Measurements from ENCODE around the gene USP2.

USP2 gene

DNA sequence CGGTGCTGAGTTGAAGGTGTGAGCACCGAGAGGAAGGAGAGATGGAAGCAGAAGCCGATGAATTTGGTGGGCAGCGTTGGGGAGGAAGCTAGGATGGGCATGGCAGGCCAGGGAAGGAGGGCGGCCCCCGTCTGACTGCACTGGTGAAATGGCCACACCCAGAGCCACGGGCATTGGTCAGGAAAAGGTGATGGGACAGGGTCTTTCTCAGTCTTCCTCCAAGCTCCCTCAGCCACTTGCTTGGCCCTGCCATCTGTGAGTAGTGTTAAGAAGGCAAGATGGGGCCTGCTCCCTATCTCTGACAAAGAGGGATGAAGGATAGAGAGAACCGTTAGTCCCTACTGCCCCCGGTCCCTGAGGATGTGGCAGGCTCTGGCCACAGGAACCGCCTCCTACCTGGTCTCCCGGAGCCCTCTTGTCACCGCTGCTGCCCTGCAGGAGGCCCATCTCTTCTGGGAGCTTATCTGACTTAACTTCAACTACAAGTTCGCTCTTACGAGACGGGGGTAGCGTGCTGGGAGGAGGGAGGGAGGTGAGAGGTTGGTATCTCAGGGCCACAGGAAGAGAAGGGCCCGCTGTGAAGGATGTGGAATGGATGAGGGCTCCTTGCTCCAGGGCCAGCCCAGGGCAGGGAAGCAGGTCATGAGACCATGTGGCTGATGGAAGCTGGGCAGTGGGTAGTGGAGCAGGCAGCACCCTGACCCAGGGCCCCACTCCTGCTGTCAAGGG, 71.4 kb downstream of the USP2 start:
- H3K4me3 ChIP-seq, result no peak overlapping the region
- no peak overlapping the region for H3K27ac ChIP-seq
- peaks cover 11% of the 10 kb centered on the region; the same call in 1 of the 2 replicates for H3K36me3 ChIP-seq (ENCODE audit: insufficient read depth, low read length)
- DNase-seq (ENCODE audit: low read depth, low spot score), result no peak
- no peaks in the 10 kb centered on the region for H3K9me3 ChIP-seq (ENCODE audit: low read depth, low read length)
- no peak overlapping the region for H3K9ac ChIP-seq (ENCODE audit: insufficient read length)
- TF ChIP-seq FOXP2 (optimal IDR thresholded peaks at IDR 0.05; ENCODE audit: control extremely low read depth, extremely low read length, insufficient read depth) (no peak), POLR2AphosphoS5 (IDR thresholded peaks at IDR 0.05; ENCODE audit: borderline replicate concordance, low read depth, low read length) (no peak), EZH2 (IDR thresholded peaks at IDR 0.05) (no peak)

DNA sequence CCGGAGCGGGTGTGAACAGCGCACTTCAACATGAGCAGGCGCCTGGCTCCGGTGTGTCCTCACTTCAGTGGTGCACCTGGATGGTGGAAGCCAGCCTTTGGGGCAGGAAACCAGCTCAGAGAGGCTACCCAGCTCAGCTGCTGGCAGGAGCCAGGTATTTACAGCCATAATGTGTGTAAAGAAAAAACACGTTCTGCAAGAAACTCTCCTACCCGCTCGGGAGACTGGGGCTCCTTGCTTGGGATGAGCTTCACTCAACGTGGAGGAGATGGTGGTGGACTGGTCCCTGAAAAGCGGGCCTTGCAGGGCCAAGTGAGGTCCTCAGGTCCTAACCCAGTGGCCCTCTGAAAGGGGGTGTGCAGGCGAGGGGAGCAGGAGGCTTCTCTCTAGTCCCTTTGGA, 72.1 kb downstream of the USP2 start:
- no peaks in the 10 kb centered on the region for H3K9me3 ChIP-seq (ENCODE audit: low read depth, low read length)
- no peak overlapping the region for H3K27ac ChIP-seq
- H3K36me3 ChIP-seq (ENCODE audit: insufficient read depth, low read length), result peaks cover 11% of the 10 kb centered on the region; the same call in 1 of the 2 replicates
- H3K9ac ChIP-seq (ENCODE audit: insufficient read length), result no peak overlapping the region
- no peak overlapping the region for H3K4me3 ChIP-seq
- TF ChIP-seq POLR2AphosphoS5 (IDR thresholded peaks at IDR 0.05; ENCODE audit: borderline replicate concordance, low read depth, low read length), result no peak
- TF ChIP-seq EZH2 (IDR thresholded peaks at IDR 0.05), result no peak
- TF ChIP-seq FOXP2 (optimal IDR thresholded peaks at IDR 0.05; ENCODE audit: control extremely low read depth, extremely low read length, insufficient read depth), result no peak
- DNase-seq (ENCODE audit: low read depth, low spot score), result no peak

DNA sequence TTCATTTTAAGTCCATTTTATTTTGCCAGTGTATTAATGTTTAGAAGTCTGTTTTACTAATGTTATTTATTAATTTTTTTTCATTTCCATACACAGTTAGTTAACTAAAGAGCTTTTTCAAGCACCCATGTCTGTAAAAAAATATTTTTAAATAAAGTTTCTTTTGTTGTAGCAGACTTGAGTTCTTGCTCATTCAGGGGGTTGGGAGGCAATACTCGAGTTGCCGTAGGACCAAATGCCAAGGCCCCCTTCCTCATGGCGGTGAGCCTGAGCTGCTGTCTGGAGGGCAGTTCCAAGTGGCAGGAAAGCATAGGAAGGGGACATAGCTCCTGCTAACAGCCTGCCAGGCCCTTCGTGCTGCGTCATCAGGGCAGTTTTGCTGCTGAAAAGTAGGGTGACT, 73.5 kb downstream of the USP2 start:
- no peak for TF ChIP-seq EZH2 (IDR thresholded peaks at IDR 0.05)
- TF ChIP-seq FOXP2 (optimal IDR thresholded peaks at IDR 0.05; ENCODE audit: control extremely low read depth, extremely low read length, insufficient read depth), result no peak
- TF ChIP-seq POLR2AphosphoS5 (IDR thresholded peaks at IDR 0.05; ENCODE audit: borderline replicate concordance, low read depth, low read length), result no peak
- H3K9me3 ChIP-seq (ENCODE audit: low read depth, low read length), result no peaks in the 10 kb centered on the region
- H3K36me3 ChIP-seq (ENCODE audit: insufficient read depth, low read length), result peaks cover 23% of the 10 kb centered on the region
- no peak overlapping the region for H3K4me3 ChIP-seq
- no peak overlapping the region for H3K9ac ChIP-seq (ENCODE audit: insufficient read length)
- H3K27ac ChIP-seq, result no peak overlapping the region
- DNase-seq (ENCODE audit: low read depth, low spot score), result no peak

DNA sequence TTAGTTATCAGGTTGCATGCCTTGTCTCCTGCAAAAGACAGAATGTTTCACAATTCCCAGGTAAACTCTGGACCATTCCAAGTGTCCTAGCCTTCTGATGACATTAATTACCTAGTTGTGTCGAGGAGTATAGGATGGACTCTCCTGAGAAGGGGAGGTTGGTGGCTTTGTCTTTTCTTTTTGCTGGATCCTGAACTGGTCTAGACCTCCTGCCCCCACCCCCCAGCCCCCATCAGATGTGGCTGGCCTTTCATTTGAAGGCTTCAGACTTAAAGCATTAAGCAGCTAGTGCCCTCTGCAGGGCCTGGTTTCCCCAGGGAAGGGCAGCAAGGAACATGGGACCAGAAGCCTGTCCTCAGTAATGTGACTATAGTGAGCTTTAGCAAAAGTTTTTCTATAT, 74.3 kb downstream of the USP2 start:
- no peak overlapping the region for H3K4me3 ChIP-seq
- H3K9me3 ChIP-seq (ENCODE audit: low read depth, low read length), result no peaks in the 10 kb centered on the region
- TF ChIP-seq POLR2AphosphoS5 (IDR thresholded peaks at IDR 0.05; ENCODE audit: borderline replicate concordance, low read depth, low read length) (no peak), EZH2 (IDR thresholded peaks at IDR 0.05) (no peak), FOXP2 (optimal IDR thresholded peaks at IDR 0.05; ENCODE audit: control extremely low read depth, extremely low read length, insufficient read depth) (no peak)
- DNase-seq (ENCODE audit: low read depth, low spot score), result no peak
- no peak overlapping the region; the same call in 1 of the 2 replicates for H3K27ac ChIP-seq
- H3K9ac ChIP-seq (ENCODE audit: insufficient read length), result no peak overlapping the region
- peaks cover 23% of the 10 kb centered on the region for H3K36me3 ChIP-seq (ENCODE audit: insufficient read depth, low read length)

DNA sequence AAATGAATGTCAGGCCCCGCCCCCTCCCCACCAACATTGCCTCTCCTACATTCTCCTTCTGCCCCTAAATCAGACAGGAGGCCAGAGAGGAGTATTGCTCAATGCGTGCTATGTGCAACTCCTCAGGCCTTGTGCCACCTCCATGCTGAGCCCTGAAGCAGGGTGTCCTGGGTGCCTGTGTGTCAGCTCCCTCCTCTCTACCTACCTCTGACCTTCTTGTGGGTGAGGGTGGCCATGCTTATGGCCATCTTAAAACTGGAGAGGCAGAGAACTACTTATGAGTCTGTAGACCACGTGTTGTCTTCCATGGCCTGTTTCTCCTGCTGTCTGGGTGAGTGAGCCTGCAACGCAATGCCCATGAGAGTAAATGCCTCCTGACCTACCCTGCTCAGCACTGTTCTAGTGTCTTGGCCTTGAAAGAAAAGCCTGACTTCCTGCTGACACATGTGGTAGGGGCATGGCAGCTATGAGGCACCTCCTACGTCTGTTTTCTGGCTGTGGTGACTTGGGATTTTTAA, 75.1 kb downstream of the USP2 start:
- no peak overlapping the region for H3K9ac ChIP-seq (ENCODE audit: insufficient read length)
- TF ChIP-seq POLR2AphosphoS5 (IDR thresholded peaks at IDR 0.05; ENCODE audit: borderline replicate concordance, low read depth, low read length), result no peak
- no peak for TF ChIP-seq EZH2 (IDR thresholded peaks at IDR 0.05)
- TF ChIP-seq FOXP2 (optimal IDR thresholded peaks at IDR 0.05; ENCODE audit: control extremely low read depth, extremely low read length, insufficient read depth), result no peak
- DNase-seq (ENCODE audit: low read depth, low spot score), result no peak
- H3K9me3 ChIP-seq (ENCODE audit: low read depth, low read length), result no peaks in the 10 kb centered on the region
- H3K27ac ChIP-seq, result 0 out of 2 replicates have a peak overlapping the region, but pooled peaks have one; percentile 19
- H3K4me3 ChIP-seq, result no peak overlapping the region
- peaks cover 29% of the 10 kb centered on the region for H3K36me3 ChIP-seq (ENCODE audit: insufficient read depth, low read length)

DNA sequence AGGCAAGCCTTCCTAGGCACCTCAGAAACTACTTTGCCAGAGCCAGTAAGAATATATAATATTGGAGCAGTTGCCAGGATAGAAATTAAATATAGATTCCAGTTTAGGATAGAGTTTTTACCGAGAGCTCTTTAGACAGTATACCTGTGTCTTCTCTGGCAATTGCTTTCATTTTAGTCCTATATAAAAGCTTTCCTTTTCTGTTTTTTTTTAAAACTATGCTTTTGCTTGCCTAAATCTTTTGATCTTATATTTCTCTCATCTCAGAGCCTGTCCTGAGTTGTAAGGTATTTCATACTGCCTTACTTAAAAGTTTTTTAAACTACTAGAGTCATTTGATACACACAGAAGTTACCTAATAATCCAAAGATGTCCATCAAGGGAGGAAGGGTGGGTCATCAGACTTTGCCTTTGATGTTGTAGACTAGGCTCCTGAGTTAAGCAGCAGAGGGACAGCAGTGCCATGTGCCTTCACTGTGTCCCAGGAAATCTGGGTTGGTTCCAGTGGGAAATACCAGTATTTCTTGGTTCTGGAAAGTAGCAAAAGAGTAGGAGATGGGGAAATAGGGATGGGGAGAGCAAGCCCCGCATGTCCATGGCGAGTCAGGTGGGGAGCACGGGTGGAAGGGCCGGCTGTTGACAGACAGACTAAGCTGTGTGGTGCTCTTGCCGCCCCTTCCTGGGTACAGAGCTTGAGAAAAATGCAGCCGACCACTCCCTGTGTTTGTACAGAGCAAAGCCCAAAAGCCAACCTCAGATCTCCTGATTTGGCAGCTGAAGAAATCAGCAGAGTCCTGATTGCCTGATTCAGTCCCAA, 75.7 kb downstream of the USP2 start:
- no peak for DNase-seq (ENCODE audit: low read depth, low spot score)
- no peak for TF ChIP-seq EZH2 (IDR thresholded peaks at IDR 0.05)
- no peak for TF ChIP-seq FOXP2 (optimal IDR thresholded peaks at IDR 0.05; ENCODE audit: control extremely low read depth, extremely low read length, insufficient read depth)
- no peak for TF ChIP-seq POLR2AphosphoS5 (IDR thresholded peaks at IDR 0.05; ENCODE audit: borderline replicate concordance, low read depth, low read length)
- Histone ChIP-seq H3K9ac (ENCODE audit: insufficient read length) (no peak overlapping the region), H3K4me3 (no peak overlapping the region), H3K27ac (no peak overlapping the region), H3K9me3 (ENCODE audit: low read depth, low read length) (no peaks in the 10 kb centered on the region), H3K36me3 (ENCODE audit: insufficient read depth, low read length) (peaks cover 33% of the 10 kb centered on the region)

Data from SK-N-MC (cell line).